ENCODE measurements around the gene ANXA4.
"Not testable (repeated sequence)": the region's sequence is repeated elsewhere in the genome, so short reads cannot be mapped to it uniquely, and the experiment has no call there.

ANXA4 gene

DNA sequence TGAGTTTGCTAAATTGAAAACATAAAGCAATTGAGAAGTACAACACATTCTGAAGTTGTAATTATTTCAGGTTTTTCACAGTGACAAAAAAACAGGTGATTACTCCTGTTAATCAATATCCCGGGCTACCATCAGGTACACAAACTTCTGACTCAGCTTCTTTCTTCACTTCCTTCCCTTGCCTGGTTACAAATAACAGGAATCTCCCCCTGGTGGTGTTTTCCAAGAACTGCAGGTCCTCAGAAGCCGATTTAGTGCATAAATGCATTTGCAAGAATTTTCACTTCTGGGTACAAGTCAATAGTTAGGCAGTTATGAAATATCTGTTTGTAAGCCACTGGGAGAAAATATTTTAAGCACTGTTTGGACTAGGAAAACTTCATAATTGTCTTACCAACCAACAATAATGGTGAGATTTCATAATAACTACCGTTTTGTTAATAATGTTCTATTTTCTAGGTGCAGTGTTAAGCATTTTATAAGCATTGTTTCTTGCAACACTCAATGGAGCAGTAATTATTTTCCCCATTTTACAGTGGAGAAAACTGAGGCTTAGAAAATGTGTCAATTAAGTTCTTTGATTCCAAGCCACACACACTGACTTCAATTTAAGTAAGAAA, 75.1 kb downstream of the ANXA4 start:
- no peak for TF ChIP-seq Cebpa-rat (IDR thresholded peaks at IDR 0.05)
- Histone ChIP-seq H3K4me1 (peaks cover 15% of the 10 kb centered on the region), H3K4me2 (no peak overlapping the region)

DNA sequence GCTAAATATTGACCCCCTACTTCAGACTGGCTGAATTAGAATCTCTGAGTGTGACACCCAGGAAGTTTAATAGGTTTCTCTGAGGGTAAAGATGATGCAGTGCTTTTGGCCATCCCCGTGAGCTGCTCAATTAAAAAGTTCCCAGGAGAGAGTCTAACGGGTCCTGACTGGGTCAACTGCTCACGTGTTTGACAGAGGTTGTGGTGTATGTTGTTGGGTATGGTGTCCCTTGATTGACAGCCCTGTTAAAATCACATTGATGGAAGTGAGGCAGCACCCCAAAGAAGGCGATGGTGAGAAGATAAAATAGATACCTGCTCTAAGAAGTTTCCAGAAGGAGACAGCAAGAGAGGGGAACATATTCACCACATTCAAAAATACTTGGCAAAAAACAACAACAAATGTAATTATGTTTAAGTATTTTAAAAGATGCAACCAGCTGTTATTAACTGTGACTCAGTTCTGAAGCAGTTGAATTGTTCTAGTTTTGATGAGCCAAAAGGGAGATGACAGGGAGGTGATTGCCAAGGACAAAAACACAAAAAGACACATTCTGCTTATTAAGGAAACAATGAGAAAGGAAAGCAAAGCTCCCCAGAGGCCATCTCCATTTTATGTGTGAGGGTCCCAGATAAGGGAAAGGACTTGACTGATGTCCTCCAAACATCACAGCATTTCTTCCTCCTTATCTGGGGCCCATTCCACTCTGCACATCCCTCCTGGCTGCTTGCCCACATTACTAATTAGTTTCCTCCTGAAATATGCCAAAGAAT, 76.0 kb downstream of the ANXA4 start:
- Histone ChIP-seq H3K4me2 (peak overlapping the region; percentile 4; the same call in 1 of the 2 replicates), H3K4me3 (no peak overlapping the region), H3K9me3 (no peaks in the 10 kb centered on the region), H3K36me3 (peaks cover 6% of the 10 kb centered on the region; the same call in 1 of the 2 replicates), H3K9ac (0 out of 2 replicates have a peak overlapping the region, but pooled peaks have one; percentile 21), H3K4me1 (peaks cover 15% of the 10 kb centered on the region), H4K20me1 (no peaks in the 10 kb centered on the region), H3K27me3 (no peaks in the 10 kb centered on the region), H3K27ac (no peak overlapping the region)
- TF ChIP-seq Cebpa-rat (IDR thresholded peaks at IDR 0.05) = no peak

More for the DNA sequence above, 75.1 kb downstream of the ANXA4 start:
- Histone ChIP-seq H3K9ac (no peak overlapping the region), H3K4me3 (no peak overlapping the region), H3K9me3 (no peaks in the 10 kb centered on the region), H4K20me1 (no peaks in the 10 kb centered on the region), H3K36me3 (peaks cover 6% of the 10 kb centered on the region; the same call in 1 of the 2 replicates), H3K27ac (no peak overlapping the region), H3K27me3 (no peaks in the 10 kb centered on the region)

GRCh38 chr2:69827796-69828540, 86.0 kb downstream of the ANXA4 start:
- Histone ChIP-seq H3K4me1 (peaks cover 49% of the 10 kb centered on the region), H3K27me3 (no peaks in the 10 kb centered on the region), H3K9me3 (no peaks in the 10 kb centered on the region), H4K20me1 (peaks cover 31% of the 10 kb centered on the region), H3K36me3 (peaks cover 4% of the 10 kb centered on the region; the same call in 1 of the 2 replicates), H3K4me3 (no peak overlapping the region), H3K27ac (no peak overlapping the region), H3K4me2 (peak overlapping the region; percentile 79), H3K9ac (no peak overlapping the region)
- TF ChIP-seq Cebpa-rat (IDR thresholded peaks at IDR 0.05) = no peak

GRCh38 chr2:69828938-69829255, 87.0 kb downstream of the ANXA4 start:
- peak overlapping the region; percentile 75 for H3K27ac ChIP-seq
- peaks cover 40% of the 10 kb centered on the region for H4K20me1 ChIP-seq
- TF ChIP-seq Cebpa-rat (IDR thresholded peaks at IDR 0.05) = no peak
- peaks cover 57% of the 10 kb centered on the region for H3K4me1 ChIP-seq
- H3K36me3 ChIP-seq = peaks cover 12% of the 10 kb centered on the region; the same call in 1 of the 2 replicates
- H3K9me3 ChIP-seq = no peaks in the 10 kb centered on the region
- H3K4me3 ChIP-seq = peak overlapping the region; percentile 86
- H3K9ac ChIP-seq = peak overlapping the region; percentile 88
- peak overlapping the region; percentile 79 for H3K4me2 ChIP-seq
- no peaks in the 10 kb centered on the region for H3K27me3 ChIP-seq

GRCh38 chr2:69829256-69830044, 87.5 kb downstream of the ANXA4 start, which contains the start of gene GMCL1:
GMCL1 (plus strand) TSS chr2:69829660; CDS start chr2:69829893, 233 bp downstream.
- Histone ChIP-seq H3K36me3 (peaks cover 12% of the 10 kb centered on the region; the same call in 1 of the 2 replicates), H3K9me3 (no peaks in the 10 kb centered on the region), H3K27ac (peak within 1 kb of the TSS; percentile 86), H3K27me3 (no peaks in the 10 kb centered on the region), H3K4me3 (peak within 1 kb of the TSS; percentile 86), H3K4me2 (peak within 1 kb of the TSS; percentile 85), H3K4me1 (peaks cover 61% of the 10 kb centered on the region), H3K9ac (peak within 1 kb of the TSS; percentile 88), H4K20me1 (peaks cover 46% of the 10 kb centered on the region)
- peak; percentile 99 for TF ChIP-seq Cebpa-rat (IDR thresholded peaks at IDR 0.05)

DNA sequence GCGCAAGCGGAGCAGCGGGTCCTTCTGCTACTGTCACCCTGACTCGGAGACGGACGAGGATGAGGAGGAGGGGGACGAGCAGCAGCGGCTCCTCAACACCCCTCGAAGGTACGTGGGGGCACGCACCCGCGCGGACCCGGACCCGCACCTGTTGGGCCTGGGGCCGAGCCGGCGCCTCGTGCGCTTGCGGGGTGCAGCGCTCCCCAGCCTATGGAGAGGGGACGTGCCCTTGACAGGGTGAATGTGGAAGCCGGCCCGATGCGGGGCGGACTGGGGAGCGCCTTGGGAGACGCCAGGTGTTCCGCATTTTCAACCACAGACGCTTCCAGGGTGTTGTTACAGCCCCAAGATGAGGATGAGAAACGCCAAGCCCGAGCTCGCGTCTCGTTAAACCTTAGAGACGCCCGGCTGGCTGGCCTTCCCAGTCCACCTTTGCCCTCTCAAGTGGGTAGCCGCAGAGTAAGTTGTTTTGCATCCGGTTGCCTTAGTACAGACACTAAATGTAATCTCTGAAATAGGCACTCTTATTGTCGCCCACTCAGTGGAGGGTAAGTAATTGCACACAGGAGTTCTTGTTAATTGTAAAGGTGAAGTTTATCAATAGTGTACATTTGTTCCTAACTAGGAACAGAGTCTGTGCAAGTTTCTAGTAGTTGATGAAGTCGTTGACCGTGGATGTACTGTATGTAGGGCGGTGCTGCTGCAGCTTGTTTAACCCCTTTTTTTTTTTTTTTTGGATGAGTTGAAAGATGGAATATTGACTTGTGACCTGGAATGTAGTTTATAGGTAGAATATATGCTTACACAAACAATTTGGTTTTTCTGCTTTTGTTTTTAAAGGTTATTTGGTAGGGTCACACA, 88.3 kb downstream of the ANXA4 start:
- peak overlapping the region; percentile 86 for H3K27ac ChIP-seq

DNA sequence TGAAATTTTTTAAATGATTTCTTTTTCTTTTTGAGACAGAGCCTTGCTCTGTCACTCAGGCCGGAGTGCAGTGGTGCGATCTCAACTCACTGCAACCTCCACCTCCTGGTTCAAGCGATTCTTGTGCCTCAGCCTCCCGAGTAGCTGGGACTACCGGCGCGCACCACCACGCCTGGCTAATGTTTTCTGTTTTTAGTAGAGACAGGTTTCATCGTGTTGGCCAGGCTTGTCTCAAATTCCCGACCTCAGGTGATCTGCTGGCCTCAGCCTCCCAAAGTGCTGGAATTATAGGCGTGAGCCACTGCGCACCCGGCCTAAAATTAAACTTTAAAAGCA, 88.9 kb downstream of the ANXA4 start:
- not testable (repeated sequence) for H3K27me3 ChIP-seq, H3K9me3 ChIP-seq
- Histone ChIP-seq H3K4me2 (peak overlapping the region; percentile 85), H3K27ac (0 out of 2 replicates have a peak overlapping the region, but pooled peaks have one; percentile 45), H3K4me1 (peaks cover 63% of the 10 kb centered on the region), H3K4me3 (peak overlapping the region; percentile 86), H3K36me3 (peaks cover 15% of the 10 kb centered on the region; the same call in 1 of the 2 replicates), H3K9ac (peak overlapping the region; percentile 88; the same call in 1 of the 2 replicates), H4K20me1 (peaks cover 50% of the 10 kb centered on the region)

More for the DNA sequence above, 88.3 kb downstream of the ANXA4 start:
- Histone ChIP-seq H3K9ac (peak overlapping the region; percentile 88), H3K27me3 (no peaks in the 10 kb centered on the region), H3K9me3 (no peaks in the 10 kb centered on the region), H3K4me3 (peak overlapping the region; percentile 86), H3K4me2 (peak overlapping the region; percentile 85), H4K20me1 (peaks cover 46% of the 10 kb centered on the region), H3K36me3 (peaks cover 12% of the 10 kb centered on the region; the same call in 1 of the 2 replicates), H3K4me1 (peaks cover 61% of the 10 kb centered on the region)
- no peak for TF ChIP-seq Cebpa-rat (IDR thresholded peaks at IDR 0.05)

DNA sequence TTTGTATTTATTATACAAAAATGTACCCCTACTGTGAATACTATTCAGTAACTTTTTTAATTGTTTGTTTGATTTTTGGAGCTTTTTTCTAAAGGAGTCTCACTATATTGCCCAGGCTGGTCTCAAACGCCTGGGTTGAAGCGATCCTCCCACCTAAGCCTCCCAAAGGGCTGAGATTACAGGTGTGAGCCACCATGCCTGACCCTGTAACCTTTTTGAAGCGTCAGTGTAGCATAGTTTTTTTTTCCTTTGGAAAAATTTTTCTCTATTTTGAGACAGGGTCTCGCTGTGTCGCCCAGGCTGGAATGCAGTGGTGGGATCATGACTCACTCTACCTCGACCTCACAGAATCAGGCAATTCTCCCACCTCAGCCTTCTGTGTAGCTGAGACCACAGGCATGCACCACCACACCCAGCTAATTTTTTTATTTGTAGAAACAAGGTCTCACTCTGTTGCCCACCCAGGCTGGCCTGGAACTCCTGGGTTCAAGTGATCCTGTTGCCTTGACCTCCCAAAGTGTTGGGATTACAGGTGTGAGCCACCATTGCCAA, 89.5 kb downstream of the ANXA4 start:
- Histone ChIP-seq H3K9ac (peak overlapping the region; percentile 88; the same call in 1 of the 2 replicates), H3K4me3 (peak overlapping the region; percentile 86; the same call in 1 of the 2 replicates), H3K4me2 (peak overlapping the region; percentile 85)

More for the DNA sequence above, 89.5 kb downstream of the ANXA4 start:
- Histone ChIP-seq H3K4me1 (peaks cover 68% of the 10 kb centered on the region), H3K36me3 (peaks cover 21% of the 10 kb centered on the region; the same call in 1 of the 2 replicates), H3K27me3 (no peaks in the 10 kb centered on the region), H4K20me1 (peaks cover 55% of the 10 kb centered on the region), H3K27ac (no peak overlapping the region), H3K9me3 (no peaks in the 10 kb centered on the region)
- TF ChIP-seq Cebpa-rat (IDR thresholded peaks at IDR 0.05) = no peak
